HG03442 (cell line): Measurements from ENCODE around the gene UTP20.

Source experiments
- ATAC-seq: cut with Tn5 transposase; IDR thresholded peaks from one replicate; pipeline ENCODE4 v1.9.1; 2021; ENCODE audit warnings: mild to moderate bottlenecking, moderate library complexity; ENCODE audit not compliant: unreplicated experiment

UTP20 gene

DNA sequence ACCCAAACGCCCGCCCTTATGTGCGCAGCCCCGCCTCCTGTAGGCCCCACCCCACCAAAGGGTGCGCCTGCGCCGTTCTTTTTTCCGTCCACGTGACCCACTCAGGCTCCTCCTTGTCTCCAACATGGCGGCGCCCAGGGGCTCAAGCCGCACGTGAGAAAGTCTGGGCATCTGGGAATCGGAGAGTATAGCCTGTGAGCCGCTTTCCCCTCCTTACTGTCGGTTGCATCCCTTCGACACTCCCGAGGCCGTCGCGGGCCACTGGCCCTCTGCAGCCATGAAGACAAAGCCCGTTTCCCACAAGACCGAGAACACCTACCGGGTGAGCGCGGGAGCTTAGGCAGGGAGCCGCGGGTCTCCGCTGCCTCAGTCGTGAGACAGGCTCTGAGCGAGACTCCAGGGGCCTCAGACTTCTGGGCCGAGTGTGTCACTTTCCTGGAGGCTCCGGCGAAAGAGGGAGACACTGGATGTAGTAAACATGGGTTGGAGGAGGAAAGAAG, at the start of gene UTP20:
TSS of gene UTP20 (plus strand) at position 100 of the 500 bp plus-strand sequence. CDS start at position 278, 178 bp downstream.
- peak; percentile 98 for ATAC-seq

DNA sequence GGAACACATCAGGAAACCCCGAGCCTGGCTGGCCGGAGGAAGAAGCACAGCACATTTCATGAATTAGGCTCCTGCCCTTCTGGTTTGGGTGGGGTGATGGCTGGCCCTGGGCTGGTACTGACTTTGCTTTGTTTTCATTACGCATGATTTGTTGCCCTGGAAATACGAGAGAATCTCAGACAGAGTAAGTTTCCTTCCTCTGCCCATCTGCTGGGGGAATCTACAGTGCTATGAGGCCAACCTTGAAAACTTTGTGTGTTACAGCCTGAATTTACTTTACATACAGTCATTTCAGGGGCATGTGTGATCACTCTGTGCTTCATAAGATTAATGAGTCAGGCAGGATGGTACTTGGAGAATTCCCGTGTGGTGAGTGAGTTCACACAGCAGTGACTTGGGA, 49.4 kb upstream of the UTP20 start:
- no peak for ATAC-seq

DNA sequence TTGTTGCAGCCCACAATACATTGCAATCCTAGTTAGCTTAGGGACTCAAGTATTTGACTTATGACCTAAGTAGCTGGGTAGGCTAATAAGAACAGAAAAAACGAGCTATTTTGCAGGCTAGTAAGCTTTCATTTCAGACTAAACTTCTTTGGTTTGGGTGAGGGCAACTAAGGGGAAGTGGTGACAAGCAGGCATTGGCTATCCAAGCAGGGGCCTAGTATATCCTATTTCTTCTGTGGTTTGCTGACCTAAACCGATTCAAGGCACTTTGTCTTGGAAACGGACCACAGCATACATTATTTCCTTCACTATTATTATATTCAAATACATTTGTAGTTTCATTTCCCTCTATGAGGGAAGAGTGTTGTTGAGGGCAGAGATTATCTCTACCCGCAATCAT, 48.3 kb upstream of the UTP20 start:
- no peak for ATAC-seq

DNA sequence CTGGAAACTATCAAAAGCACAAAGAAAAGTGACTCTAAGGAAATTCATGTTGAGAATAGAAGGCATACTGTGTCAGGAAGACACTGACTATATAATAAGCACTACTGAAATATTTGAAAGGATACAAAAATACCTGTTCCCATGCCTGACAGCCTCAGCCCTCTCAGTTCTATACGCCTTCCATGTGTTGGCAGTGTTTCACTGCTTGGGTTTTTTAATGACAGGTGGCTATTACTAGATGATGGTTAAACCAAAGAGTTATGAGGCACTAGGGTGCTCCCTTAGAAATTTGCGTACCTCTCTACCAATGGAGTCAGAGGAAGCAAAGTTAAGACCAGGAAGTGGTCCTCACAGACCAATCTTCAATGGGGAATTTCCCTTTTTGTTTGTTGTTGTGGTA, 44.2 kb upstream of the UTP20 start:
- no peak for ATAC-seq

DNA sequence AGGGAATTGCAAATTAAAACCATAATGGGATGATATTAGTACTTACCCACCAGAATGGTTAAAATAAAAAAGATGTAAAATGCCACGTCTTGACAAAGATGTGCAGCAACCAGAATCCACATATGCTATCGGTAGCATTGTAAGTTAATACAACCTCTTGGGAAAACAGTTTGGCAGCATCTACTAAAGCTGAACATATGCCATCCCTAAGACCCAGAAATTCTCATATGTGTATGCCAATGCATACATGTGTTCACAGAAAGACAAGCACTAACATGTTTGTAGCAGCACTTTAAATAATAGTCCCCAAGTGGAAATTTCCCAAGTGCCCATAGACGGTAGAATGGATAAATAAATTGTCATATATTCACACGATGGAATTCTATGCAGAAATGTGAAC, 41.6 kb upstream of the UTP20 start:
- ATAC-seq, result no peak

DNA sequence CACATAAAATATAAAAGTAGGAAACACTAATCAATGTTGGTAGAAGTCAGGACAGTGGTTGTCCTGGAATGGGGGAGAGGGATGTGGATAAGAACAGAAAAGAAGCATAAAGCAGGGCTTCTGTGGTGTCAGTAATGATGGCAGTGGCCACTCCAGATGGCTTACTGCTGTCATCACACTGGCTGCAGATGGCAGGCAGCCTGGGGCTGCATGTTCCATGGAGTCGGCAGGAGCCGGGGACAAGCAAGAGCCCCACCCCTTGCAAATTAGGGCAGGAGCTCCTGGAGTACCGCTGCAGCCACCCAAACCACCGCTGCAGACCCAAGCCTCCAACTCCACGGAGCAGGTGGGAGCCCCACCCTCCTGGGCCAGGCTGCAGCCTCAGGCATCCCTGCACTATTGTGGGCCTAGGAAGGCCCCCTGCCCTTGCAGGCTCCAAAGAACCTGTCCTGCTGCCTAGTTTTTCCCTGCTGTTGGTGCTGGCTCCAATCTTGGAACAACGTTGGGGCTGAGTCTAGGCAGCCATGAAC, 41.0 kb upstream of the UTP20 start:
- no peak for ATAC-seq

DNA sequence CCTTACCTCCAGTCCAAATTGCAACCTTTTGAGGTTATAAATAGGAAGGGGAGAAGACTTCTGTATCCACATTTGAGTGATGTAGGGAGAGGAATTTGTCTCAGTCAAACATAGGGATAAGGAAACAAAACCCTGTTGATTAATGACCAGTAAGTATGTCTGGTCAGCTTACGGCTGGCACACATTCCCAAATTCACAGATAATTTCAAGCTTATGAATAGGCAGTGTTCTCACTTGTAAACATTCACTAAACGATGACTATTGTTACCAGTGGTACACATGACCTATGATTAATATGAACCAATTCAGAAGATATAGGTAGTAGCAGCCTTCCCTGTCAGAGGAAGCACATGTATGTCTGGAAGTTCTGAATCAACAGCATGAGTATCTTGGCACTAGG, 36.8 kb upstream of the UTP20 start:
- no peak for ATAC-seq

DNA sequence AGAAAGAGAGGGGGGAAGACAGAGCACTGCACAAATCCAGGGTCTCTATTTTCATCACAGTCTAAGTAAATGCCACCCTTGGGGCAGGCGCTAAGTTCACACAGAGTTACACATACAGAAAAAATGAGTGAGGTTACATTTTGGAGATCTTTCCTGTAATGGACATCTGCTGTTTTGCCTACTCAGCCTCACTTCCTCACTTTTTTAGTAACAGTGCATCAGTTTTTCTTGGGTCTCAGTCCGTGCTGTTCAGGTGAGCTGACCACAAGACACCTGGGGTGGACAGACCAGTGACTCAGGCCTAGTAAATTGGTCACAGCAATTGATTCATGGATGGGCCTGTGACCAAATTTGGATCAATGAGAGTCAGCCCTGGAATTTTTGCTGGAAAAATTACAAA, 36.3 kb upstream of the UTP20 start:
- no peak for ATAC-seq

DNA sequence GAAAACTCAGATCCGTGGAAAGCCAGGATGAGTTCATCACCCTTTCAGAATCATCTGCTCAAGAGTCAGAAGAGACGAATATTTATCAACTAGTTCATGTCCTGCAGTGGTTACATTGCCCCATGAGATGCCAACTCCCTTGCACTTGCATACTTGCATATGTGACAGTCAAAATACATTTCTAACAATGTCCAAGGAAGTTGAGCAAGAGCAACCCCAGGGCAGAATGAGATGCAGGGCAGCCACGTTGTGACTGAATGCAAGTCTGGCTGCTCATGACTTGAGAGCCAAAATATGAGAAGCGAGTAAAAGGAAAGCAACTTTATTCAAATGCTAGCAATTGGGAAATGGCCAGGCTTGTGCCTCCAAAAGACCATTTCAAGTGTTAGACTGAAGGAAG, 23.6 kb upstream of the UTP20 start:
- no peak for ATAC-seq

DNA sequence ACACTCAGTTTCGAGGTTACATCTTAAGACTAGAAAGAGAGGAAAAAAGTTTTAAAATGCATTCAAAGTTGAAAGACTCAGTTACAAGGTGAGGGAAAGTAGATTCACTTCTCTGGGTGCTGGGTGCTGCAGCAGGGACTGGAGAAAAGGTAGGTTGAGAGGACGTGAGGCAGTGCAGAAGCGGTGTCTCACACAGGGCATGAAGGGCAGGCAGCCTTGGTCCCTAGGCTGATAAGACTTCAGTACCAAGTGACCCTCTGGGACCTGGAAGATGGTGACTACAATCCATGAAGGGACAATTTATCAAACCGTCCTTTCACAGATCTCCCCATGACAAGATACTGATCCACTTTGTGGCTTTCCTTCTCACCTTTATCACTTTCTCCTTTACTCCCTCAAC, 22.5 kb upstream of the UTP20 start:
- ATAC-seq, result no peak

DNA sequence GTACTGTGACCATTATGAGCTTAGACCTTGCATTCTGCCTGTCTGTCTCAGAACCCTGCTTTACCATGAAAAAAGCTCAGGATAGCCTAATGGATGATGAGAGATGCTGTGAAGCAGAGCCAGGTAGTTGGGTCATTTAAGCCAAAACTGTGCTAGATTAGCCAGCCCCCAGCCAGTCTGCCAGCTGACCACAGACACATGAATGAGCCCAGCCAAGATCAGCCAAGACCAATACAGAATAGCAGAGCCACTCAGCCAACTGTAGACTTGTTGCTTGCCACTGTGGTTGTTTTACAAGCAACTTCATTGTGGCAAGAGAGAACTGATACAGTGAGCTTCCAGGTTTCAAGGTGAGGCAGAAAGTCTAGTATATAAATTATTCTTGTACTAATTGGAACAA, 12.8 kb upstream of the UTP20 start:
- no peak for ATAC-seq

DNA sequence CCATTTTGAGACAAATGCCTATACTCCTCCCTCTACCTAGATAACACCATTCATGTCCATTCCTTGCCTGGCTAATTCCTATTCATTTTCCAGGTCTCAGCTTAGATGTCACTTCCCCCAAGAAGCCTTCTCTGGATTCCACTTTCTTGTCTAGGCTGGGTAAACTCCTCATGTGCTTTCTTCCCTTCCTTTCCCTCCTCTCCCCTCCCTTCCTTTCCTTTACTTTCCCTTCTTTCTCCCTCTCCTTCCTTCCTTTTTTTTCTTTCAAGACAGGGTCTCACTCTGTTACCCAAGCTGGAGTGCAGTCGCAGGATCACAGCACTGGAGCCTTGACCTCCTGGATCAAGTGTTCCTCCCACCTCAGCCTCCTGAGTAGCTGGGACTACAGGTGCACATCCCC, 3.5 kb upstream of the UTP20 start:
- no peak for ATAC-seq

DNA sequence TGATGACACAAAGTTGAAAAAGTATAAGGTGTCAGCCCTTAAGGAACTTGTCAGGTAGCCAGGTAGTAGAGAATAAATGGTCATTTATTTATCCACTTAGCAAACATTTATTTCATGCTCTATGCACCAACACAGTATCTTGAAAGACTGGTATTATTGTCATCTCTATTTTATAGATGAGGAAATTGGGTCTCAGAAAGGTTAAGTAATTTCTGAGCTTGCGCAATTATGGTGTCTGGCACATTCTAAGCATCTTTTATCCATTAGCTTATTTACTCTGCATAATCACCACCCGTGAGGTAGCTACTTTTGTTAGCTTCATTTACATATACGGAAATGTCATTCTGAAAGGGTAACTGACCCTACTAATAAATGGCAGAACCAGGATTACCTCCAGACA, 2.5 kb upstream of the UTP20 start:
- ATAC-seq, result no peak

DNA sequence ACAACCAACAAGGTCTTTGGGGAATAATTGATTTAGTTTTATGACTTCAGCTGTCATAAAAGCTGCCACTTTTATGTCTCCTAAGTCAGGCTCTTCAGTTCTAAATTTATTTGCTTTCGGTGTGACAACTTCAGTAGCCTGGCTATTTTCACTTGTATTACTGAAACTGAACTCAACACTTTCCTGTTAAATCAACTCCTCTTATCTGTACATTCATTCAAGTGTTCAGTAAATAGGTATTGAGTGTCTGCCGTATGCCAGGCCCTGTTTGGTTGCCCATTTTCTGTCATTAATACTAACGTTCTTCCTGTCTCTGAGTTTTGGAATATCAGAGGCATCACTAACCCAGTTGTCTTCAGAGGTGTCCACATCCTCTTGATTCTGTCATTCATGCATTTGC, 7.5 kb downstream of the UTP20 start:
- no peak for ATAC-seq

DNA sequence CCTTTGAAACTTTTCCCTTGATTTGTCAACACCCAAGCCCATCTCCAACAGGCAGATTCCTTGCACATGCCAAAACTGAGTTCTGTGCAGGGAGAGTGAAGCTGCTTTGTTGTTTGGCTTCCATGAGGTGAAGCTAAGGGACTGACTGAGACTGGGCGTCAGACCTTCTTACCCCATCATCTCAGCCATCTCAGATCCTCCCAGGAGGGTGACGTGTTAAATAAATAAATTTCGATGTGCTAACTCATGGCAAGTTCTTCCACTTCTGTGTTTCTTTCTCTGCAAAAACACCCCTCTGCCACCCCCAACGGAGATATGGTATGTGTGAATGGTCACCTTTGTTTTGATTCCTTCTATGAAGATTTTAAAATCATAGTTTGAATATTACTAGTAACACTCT, 17.8 kb downstream of the UTP20 start:
- ATAC-seq, result no peak

DNA sequence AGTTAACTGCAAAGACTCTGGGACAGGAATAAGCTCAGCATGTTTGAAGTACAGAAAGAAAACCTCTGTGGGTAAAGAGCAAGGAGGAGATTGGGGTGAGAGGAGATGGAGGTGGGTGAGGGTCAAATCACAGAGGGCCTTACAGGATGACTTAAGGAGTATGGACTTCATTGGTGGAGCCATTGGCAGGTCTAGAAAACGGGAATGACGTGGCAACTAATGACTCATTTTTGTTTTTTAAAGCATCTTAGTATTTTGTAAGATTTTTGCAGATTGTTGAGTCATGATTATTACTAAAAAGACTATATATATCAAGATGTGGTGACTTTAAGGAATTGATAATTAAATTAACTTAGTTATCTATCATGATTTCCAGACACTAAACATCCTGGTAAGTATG, 18.5 kb downstream of the UTP20 start:
- ATAC-seq, result no peak

DNA sequence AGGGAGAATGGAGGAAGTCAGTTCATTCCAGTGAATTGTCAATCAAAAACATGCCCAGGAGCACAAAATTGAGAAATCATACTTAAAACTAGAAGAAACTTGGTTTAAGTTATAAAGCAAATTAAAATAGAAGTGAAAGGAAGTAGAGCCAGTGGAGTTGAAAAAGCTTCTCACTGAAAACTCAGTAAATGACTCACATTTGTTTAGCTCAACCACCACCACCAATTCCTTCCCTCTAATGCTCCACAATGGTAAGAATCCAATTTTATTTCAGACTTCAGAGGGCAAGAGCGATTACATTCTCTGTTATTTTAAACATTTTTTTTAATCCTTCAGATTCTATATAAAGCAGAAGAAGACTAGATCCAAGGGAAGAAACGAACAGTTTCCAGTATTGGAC, 19.4 kb downstream of the UTP20 start:
- no peak for ATAC-seq

DNA sequence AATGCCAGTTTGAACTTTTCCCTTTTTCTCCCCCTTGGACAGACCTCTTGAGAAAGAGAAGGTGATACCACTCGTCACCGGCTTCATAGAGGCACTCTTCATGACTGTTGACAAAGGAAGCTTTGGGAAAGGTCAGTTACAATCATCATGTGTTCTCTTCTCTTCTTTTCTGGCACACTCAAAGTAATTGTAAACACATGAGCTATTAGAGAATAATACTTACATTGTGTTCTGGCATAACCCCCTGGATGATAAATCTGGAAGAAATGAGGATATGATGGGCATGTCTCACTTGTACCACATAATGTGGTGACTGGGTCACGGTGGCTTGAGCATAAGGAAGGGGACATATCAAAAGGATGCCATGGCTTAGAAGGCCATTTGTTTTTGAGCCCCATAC, 20.0 kb downstream of the UTP20 start:
- ATAC-seq, result no peak

DNA sequence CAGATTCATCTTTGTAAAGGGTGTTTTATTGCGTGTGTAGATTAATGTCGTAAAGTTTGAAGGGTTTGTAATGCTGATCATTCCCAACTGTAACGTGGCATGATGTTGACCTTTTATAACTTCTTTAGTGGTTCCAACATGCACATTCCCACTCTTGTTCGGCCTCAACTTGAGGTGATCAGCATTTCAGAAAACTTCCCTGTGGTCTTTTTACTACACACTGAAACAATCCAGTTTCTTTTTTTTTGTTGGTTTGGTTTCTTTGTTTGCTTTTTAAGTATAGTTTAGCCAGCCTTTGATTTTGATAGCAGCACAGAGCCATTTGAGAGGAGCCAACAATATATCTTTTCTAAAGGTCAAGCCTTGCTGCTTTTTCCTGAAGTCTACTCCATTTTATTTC, 22.8 kb downstream of the UTP20 start:
- no peak for ATAC-seq

DNA sequence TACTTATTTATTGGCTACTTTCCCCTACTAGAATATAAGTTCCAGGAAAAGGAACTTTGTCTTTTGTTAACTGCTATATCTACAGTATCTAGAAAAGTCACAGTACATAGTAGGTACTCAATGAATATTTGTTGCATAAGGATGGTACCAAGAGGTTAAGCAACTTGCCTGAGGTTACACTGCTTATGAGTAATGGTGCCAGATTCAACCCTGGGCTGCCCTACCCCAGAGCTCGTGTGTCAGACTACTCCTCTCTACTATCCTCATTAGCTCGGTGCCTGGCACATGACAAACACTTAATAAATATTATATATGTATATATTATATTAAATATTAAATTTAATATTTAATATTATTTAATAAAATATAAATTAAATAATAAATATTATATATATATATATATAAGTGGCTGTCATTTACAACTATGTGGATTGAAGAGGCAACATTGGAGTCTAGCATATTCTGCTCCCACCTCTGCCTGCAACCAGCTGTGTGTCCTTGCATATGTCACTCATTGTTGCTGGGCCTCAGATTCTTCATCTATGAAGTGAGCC, 25.4 kb downstream of the UTP20 start:
- no peak for ATAC-seq

DNA sequence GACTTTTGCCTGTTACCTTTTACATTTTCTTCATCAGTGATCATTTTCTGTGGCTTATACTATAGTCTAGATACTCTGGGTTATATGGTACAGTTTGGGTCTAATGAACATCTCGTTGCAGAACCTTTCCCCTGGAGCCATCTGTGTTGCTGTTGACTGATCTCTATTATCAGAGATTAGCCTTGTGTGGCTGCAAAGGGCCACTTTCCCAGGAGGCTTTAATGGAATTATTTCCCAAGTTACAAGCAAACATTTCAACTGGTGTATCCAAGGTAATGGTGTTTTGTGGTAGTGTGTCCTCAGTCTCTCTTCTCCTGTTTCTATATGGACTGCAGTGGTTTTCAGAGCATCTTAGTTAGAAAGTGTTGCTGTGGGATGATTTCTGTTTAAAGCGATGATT, 25.9 kb downstream of the UTP20 start:
- ATAC-seq, result no peak

DNA sequence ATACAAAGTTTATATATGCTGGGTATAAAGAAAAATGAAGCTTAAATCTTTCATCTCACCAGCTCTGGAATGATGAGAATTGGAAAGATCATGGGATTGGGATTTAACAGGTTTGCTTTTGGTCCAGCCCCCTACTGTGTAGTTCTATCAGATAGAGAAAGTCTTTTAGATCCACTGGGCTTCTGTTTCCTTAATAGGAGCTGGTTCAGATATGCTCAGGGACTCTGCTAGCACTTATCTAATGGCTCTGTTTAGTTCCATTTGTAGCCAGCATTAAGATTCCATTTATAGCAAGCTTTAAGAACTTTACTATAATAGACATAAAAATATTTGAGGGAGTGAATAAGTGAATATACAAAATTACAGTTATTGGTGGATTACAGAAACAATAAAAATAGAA, 42.6 kb downstream of the UTP20 start:
- no peak for ATAC-seq

DNA sequence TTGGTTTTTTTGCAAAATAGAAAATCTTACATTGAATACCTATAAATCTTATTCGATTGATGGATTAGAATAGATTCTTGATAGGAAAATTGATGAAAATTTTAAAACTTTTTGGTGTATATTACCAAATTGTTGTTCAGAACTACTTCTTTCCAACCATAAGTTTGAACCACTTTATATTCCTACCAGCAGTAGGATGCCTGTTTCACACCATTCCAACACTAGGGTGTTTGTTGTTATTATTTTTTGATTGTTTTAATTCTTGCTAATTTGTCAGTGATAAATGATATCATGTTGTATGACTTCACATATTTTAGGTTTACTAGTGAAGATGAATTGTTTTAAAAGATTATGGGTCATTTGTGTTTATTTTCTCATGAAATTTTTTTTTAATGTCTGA, 43.4 kb downstream of the UTP20 start:
- ATAC-seq, result no peak
